Left lobe of liver (tissue), 2 donors: ENCODE measurements around the gene SYCN. TPM values are rescaled to one million over a fixed set of nuclear protein-coding genes. Genes with fewer than 3 reads are reported as not detected.

Experiments
- ATAC-seq: fragments of 200-7000 bp; cut with Tn5 transposase; one replicate; pipeline ENCODE4 v1.9.1; 2020; ENCODE audit warnings: mild to moderate bottlenecking, moderate library complexity
- DNase-seq: peaks from one replicate; pipeline ENCODE4 v3.0.0-alpha.2; 2020; ENCODE audit warnings: low spot score
- total RNA-seq: library from RNA; stranded (reverse); gene quantifications from one replicate; pipeline ENCODE4 v1.2.1, GENCODE V29; 2021
- donor health status: DM: no; HTN: no; CAD: no; lungs with moderate emphysema.
- donor health status: DM: no; HTN: yes; CAD: no.

The SYCN gene
- total RNA-seq, 1 donor from 2014 or later, result 1.6 TPM

GRCh38 chr19:39157275-39157996 is 46.6 kb downstream of the SYCN start:
- ATAC-seq, result no peak
- DNase-seq, result no peak

- ATAC-seq, result peak; percentile 31
These were observed 47.5 kb downstream of the SYCN start for GRCh38 chr19:39156326-39157230.

DNA sequence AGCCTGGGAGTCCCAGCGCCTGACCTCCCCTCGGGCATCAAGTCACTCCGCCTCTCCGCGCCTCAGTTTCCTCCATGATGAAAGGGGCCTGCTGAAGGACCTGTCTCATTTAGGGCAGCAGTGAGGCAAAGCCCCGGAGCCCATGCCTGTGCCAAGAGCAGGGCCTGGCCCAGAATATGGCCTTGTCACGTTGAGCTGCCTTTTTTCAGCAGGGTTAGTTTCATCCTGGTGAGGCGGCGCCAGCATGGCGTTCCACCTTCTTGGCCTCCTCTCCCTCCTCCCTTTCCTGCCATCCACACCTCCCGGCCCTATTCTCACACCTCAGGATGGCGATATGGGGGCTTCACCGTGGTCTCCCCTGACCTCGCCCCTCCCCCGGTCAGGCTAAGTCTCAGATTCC is 48.3 kb downstream of the SYCN start:
- DNase-seq, result no peak
- ATAC-seq, result no peak

More at GRCh38 chr19:39156326-39157230, 47.5 kb downstream of the SYCN start:
- no peak for DNase-seq

- ATAC-seq (peak; percentile 5), DNase-seq (no peak)
These were observed 48.9 kb downstream of the SYCN start for GRCh38 chr19:39155114-39155700.

DNA sequence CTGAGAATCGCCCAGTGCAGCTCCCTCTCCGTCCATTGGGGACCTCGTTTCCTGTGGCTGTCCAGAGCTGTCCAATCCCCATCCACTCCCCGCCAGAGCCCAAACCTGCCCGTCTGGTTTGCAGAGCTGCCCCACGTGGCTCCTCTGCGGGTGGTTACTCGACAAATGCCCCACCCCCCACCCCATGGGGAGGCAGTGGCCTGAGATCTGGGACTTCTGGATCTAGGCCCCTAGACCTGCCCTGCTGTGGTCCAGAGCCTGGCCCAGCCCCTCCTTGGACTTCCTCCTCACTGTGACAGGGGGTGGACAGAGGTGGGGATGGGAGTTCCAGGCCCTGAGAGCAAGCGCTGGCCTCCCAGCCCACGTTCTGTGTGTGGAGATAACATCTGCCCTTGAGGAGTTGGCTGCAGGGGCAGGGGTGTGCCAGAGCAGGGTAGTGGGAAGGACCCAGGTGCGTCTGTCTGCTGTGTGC is 49.4 kb downstream of the SYCN start:
- peak; percentile 12 for ATAC-seq
- DNase-seq, result no peak

- no peak for DNase-seq
These were observed 49.9 kb downstream of the SYCN start for GRCh38 chr19:39154100-39154628.

More at GRCh38 chr19:39154100-39154628, 49.9 kb downstream of the SYCN start:
- peak; percentile 51 for ATAC-seq

Other genes with a start within 250 kb of the SYCN start
- 64.3 TPM for gene FBXO17, start 228.5 kb downstream of the SYCN start, total RNA-seq
- gene FBXO27, start 171.7 kb downstream of the SYCN start, total RNA-seq, result 15.9 TPM
- not detected for gene ACP7, start 119.9 kb downstream of the SYCN start, total RNA-seq
- 19.4 TPM for gene PAK4, start 78.5 kb downstream of the SYCN start, total RNA-seq
- gene NCCRP1, start 7.3 kb downstream of the SYCN start, total RNA-seq, result 0.08 TPM
- gene IFNL3, start 40.7 kb upstream of the SYCN start, total RNA-seq, result not detected
- not detected for gene IFNL4, start 44.6 kb upstream of the SYCN start, total RNA-seq
- not detected for gene IFNL2, start 64.1 kb upstream of the SYCN start, total RNA-seq
- gene IFNL1, start 92.1 kb upstream of the SYCN start, total RNA-seq, result not detected
- 0.78 TPM for gene LRFN1, start 116.6 kb upstream of the SYCN start, total RNA-seq
- 11.3 TPM for gene GMFG, start 131.8 kb upstream of the SYCN start, total RNA-seq
- 30.1 TPM for gene SAMD4B, start 138.2 kb upstream of the SYCN start, total RNA-seq
- gene PAF1, start 186.8 kb upstream of the SYCN start, total RNA-seq, result 21.3 TPM
- gene MED29, start 187.1 kb upstream of the SYCN start, total RNA-seq, result 19.2 TPM
- gene ZFP36, start 202.6 kb upstream of the SYCN start, total RNA-seq, result 44.0 TPM
- 3.8 TPM for gene PLEKHG2, start 208.4 kb upstream of the SYCN start, total RNA-seq
- 668 TPM for gene RPS16, start 231.7 kb upstream of the SYCN start, total RNA-seq
- gene SUPT5H, start 241.3 kb upstream of the SYCN start, total RNA-seq, result 57.0 TPM